GM12801 (cell line): ENCODE data around the gene SMARCD3.

Experiments
- TF ChIP-seq, protein P1 (sequence below): IDR thresholded peaks from one replicate; pipeline ENCODE4 v1.5.1; 2011; ENCODE audit warnings: control low read depth; ENCODE audit not compliant: insufficient read length; ENCODE audit errors: extremely low read depth

Gene SMARCD3

DNA sequence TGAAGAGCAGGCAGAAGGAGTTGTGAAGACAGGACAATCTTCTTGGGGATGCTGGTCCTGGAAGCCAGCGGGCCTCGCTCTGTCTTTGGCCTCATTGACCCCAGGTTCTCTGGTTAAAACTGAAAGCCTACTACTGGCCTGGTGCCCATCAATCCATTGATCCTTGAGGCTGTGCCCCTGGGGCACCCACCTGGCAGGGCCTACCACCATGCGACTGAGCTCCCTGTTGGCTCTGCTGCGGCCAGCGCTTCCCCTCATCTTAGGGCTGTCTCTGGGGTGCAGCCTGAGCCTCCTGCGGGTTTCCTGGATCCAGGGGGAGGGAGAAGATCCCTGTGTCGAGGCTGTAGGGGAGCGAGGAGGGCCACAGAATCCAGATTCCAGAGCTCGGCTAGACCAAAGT lies 14.7 kb downstream of the SMARCD3 start:
- TF ChIP-seq, protein P1, sequence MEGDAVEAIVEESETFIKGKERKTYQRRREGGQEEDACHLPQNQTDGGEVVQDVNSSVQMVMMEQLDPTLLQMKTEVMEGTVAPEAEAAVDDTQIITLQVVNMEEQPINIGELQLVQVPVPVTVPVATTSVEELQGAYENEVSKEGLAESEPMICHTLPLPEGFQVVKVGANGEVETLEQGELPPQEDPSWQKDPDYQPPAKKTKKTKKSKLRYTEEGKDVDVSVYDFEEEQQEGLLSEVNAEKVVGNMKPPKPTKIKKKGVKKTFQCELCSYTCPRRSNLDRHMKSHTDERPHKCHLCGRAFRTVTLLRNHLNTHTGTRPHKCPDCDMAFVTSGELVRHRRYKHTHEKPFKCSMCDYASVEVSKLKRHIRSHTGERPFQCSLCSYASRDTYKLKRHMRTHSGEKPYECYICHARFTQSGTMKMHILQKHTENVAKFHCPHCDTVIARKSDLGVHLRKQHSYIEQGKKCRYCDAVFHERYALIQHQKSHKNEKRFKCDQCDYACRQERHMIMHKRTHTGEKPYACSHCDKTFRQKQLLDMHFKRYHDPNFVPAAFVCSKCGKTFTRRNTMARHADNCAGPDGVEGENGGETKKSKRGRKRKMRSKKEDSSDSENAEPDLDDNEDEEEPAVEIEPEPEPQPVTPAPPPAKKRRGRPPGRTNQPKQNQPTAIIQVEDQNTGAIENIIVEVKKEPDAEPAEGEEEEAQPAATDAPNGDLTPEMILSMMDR: no peak

DNA sequence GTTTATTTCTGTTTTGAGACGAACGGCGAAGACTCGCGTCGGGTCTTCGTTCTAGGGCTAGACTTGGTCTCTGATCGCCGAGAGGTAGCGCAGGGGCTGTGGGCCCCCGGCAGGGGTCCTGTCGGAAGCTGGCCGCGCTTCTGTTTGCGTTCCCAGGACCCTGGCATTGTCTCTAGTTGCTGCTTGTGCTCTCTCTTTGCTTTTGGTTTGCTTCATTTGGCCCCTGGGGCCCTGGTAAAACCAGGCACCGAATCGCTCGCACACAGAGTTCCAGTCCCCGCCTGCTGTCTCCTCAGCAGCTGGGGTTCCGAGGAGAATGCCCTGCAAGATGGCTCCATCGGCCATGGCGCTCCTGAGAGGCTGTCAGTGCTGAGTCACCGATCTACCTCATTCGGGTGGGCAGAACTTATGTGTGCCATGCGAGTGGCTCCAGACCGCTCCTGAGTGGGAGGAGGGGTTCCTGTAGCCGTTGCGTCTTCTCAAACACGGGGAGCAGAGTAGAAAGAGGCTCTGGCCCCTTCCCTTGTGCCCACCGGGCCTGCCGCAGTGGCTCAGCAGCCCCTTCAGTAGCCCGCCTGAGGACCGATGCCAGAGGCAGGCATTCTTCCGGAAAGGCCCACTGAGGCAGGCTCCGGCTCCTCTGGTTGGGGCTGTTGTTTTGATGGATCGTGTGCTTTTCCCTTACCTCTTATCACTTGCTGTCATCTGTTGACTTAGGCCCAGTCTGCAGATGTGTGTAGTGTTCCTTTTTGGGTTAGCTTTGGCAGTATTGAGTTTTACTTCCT lies 15.4 kb downstream of the SMARCD3 start:
- TF ChIP-seq, protein P1: no peak

DNA sequence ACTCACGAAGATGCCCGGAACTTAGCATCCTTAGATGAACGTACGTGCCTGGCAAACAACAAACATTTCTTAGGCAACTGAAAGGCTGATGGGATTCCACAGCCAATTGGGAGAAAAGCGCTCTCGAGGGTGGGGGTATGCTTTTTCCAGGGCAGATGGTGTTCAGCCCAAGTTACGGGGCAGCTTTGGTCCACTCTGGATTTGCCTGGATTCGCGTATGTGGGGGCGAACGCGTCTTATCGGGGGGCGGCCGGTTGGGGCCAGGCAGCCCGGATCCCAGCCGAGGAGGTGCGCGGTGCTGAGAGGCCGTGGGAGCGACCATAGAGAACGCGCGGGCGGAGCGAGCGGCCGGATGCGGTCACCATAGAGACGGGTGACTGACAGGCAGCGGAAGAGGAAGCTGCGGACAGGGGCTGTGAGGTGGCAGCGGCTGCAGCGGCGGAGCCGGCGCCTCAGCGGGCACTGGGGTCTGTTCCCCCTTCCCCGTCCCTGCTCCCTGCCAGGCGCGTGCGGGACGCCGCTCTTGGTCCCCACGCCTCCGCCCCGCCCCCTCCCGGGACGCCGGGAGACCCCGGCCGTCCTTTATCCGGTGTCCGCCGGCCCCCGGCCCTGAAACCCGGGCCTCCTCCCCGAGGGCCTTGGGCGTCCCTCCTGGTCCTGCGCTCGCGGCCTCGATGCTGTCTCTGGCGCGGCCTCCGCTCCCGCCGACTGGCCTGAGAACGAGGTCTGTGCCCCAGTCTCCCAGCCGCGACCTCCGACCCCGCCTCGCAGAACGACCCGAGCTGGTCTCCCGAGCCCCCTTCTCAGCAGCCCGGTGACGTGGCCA lies 16.2 kb downstream of the SMARCD3 start, which contains the start of gene CHPF2:
TSS of gene CHPF2 (plus strand) at position 393 of the 826 bp plus-strand sequence. CDS start 1,529 bp downstream, outside the sequence.
- TF ChIP-seq, protein P1: no peak

DNA sequence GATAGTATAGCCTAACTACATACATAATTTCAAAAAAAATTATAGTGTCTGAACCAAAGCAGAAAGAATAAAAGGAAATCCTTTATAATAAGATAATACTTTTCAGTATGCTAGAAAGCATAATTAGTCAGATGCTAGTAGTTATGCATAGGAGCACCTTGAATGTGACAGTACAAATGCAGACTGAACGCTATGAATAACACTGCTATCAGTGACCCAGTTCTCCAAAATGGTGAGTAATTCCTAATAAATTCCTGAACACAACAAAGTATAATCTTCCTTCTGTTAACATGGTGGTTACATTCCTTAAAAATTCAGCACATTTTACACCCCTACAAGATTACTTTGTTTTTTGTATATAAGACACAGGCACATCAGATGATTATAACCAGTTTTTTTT lies 17.4 kb downstream of the SMARCD3 start:
- TF ChIP-seq, protein P1: no peak

DNA sequence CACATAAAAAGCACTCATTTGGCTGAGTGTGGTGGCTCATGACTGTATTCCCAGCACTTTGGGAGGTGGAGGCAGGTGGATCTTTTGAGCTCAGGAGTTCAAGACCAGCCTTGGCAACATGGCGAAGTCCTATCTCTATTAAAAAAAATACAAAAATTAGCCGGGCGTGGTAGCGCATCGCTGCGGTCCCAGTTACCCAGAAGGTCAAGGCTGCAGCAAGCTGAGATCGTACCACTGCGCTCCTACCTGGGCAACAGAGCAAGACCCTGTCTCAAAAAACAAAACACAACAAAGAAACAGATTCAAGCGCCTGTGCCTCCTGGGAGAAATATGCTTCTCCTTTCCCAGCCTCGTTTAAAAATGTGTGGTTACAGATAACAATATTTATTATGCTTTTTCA lies 19.2 kb downstream of the SMARCD3 start:
- TF ChIP-seq, protein P1: no peak

DNA sequence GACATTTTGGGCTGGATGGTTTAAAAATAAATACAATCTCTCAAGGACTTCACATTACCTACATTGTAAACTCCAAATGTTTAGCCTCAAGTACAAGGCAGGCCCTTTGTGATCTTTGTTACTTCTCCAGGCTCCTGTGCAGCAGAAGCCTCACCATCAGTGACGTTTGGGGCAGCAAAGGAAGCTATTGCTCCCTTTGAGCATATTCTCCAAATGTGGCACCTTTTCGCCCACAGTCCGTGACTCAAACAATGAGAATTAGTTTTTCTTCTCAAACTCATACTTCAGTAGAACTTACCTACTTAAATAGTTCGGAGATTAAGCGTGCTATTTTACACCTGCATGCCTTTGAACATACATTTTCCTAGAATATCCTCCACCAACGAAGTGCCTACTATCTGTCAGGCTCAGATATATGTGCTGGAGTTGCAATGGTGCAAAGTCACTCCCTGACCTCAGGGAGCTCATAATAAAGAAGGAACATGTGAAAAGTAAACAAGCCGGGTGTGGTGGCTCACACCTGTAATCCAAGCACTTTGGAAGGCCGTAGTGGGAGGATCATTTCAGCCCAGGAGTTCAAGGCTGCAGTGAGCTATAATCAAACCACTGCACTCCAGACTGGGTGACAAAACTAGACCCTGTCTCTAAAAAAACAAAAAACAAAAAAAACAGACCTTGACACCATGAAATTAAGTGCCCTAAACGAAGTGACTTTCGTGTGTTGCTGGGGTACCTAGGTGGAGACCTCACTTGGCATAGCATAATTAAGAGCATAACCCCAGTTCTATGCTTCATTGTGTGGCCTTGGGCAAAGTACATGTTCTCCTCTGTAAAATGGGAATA lies 20.2 kb downstream of the SMARCD3 start:
- TF ChIP-seq, protein P1: no peak
